Loucy (cell line): ENCODE measurements around the gene PDE5A.

Experiments
- H2AFZ ChIP-seq: fragments of 200-600 bp; sonication (generic); 2 replicates; pipeline ENCODE4 v1.6.0; 2016; ENCODE audit warnings: antibody characterized with exemption, mild to moderate bottlenecking, low read length, moderate library complexity
- H3F3A ChIP-seq: fragments of 200-600 bp; 2 replicates; pipeline ENCODE4 v1.6.0; 2016; ENCODE audit warnings: antibody characterized with exemption, low read depth, mild to moderate bottlenecking
- H3K27me3 ChIP-seq: fragments of 200-600 bp; sonication (generic); 2 replicates; pipeline ENCODE4 v1.6.1; 2014; ENCODE audit warnings: low read length, mild to moderate bottlenecking; ENCODE audit not compliant: insufficient read depth, poor library complexity, severe bottlenecking
- H3K36me3 ChIP-seq: fragments of 200-600 bp; sonication (generic); 2 replicates; pipeline ENCODE4 v1.6.1; 2016; ENCODE audit warnings: low read length; ENCODE audit not compliant: insufficient read depth
- H3K4me1 ChIP-seq: fragments of 200-600 bp; sonication (generic); 2 replicates; pipeline ENCODE4 v1.5.1; 2014; ENCODE audit warnings: low read length, mild to moderate bottlenecking; ENCODE audit not compliant: insufficient read depth, poor library complexity, severe bottlenecking
- H3K4me2 ChIP-seq: fragments of 200-600 bp; sonication (generic); 2 replicates; pipeline ENCODE4 v1.6.0; 2014; ENCODE audit warnings: antibody characterized with exemption, low read length, low read depth, mild to moderate bottlenecking; ENCODE audit not compliant: poor library complexity, severe bottlenecking
- H3K4me3 ChIP-seq: fragments of 200-600 bp; sonication (generic); 2 replicates; pipeline ENCODE4 v1.5.1; 2014; ENCODE audit warnings: low read length, mild to moderate bottlenecking, mixed read lengths; ENCODE audit not compliant: poor library complexity, severe bottlenecking
- H3K79me2 ChIP-seq: fragments of 200-600 bp; sonication (generic); 2 replicates; pipeline ENCODE4 v1.6.1; 2014; ENCODE audit warnings: low read length; ENCODE audit not compliant: insufficient read depth
- H3K9ac ChIP-seq: fragments of 200-600 bp; sonication (generic); 2 replicates; pipeline ENCODE4 v1.6.0; 2014; ENCODE audit warnings: mild to moderate bottlenecking, low read depth, low read length, moderate library complexity; ENCODE audit not compliant: poor library complexity, severe bottlenecking
- H3K9me2 ChIP-seq: fragments of 200-600 bp; sonication (generic); replicated peaks from 2 replicates; pipeline ENCODE4 v1.6.1; 2016; ENCODE audit warnings: low read depth, low read length, mixed read lengths
- H3K9me3 ChIP-seq: fragments of 200-600 bp; sonication (generic); 2 replicates; pipeline ENCODE4 v1.6.1; 2014; ENCODE audit warnings: mild to moderate bottlenecking, antibody characterized with exemption, low read length, low read depth; ENCODE audit not compliant: insufficient read depth
- H4K20me1 ChIP-seq: fragments of 200-600 bp; sonication (generic); 2 replicates; pipeline ENCODE4 v1.6.0; 2014; ENCODE audit warnings: antibody characterized with exemption, low read length, mild to moderate bottlenecking; ENCODE audit not compliant: insufficient read depth, poor library complexity, severe bottlenecking
- EZH2phosphoT487 ChIP-seq: fragments of 200-600 bp; IDR thresholded peaks from 2 replicates; pipeline ENCODE4 v1.6.1; 2018; ENCODE audit warnings: antibody characterized with exemption, mild to moderate bottlenecking, moderate library complexity, borderline replicate concordance
- TF ChIP-seq, protein P1 (sequence below): fragments of 200-600 bp; sonication (generic); conservative IDR thresholded peaks from 2 replicates; pipeline ENCODE4 v1.5.1; 2014; ENCODE audit warnings: mild to moderate bottlenecking, antibody characterized with exemption, low read length

The PDE5A gene

DNA sequence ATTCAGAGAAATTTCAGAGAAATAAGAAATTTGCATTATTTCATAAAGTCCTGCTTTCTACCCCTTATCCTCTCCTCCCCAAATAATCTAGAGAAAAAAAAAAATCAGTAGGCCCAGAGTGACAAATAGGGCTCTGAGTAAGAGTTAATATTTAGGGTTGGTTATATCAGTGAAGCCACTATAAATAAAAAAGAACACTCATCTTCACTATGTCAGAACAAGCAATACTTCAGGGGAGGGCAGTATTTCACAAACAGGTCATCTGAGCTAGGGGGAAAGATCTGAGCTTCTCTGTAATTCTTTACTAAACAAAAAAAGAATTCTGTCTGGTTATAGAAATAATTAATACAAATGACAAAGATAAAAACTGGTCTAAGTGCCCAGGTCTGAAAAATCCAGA, 39.4 kb downstream of the PDE5A start:
- no peaks in the 10 kb centered on the region for H3F3A ChIP-seq
- H3K4me2 ChIP-seq, result no peak overlapping the region
- no peak overlapping the region for H2AFZ ChIP-seq
- H3K9me3 ChIP-seq, result no peaks in the 10 kb centered on the region
- H3K27me3 ChIP-seq, result no peaks in the 10 kb centered on the region
- H3K36me3 ChIP-seq, result no peaks in the 10 kb centered on the region
- no peaks in the 10 kb centered on the region for H3K79me2 ChIP-seq
- H4K20me1 ChIP-seq, result no peaks in the 10 kb centered on the region
- H3K9ac ChIP-seq, result no peak overlapping the region
- no peak for TF ChIP-seq EZH2phosphoT487
- TF ChIP-seq, protein P1, sequence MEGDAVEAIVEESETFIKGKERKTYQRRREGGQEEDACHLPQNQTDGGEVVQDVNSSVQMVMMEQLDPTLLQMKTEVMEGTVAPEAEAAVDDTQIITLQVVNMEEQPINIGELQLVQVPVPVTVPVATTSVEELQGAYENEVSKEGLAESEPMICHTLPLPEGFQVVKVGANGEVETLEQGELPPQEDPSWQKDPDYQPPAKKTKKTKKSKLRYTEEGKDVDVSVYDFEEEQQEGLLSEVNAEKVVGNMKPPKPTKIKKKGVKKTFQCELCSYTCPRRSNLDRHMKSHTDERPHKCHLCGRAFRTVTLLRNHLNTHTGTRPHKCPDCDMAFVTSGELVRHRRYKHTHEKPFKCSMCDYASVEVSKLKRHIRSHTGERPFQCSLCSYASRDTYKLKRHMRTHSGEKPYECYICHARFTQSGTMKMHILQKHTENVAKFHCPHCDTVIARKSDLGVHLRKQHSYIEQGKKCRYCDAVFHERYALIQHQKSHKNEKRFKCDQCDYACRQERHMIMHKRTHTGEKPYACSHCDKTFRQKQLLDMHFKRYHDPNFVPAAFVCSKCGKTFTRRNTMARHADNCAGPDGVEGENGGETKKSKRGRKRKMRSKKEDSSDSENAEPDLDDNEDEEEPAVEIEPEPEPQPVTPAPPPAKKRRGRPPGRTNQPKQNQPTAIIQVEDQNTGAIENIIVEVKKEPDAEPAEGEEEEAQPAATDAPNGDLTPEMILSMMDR, result no peak
- no peaks in the 10 kb centered on the region for H3K9me2 ChIP-seq
- H3K4me3 ChIP-seq, result no peak overlapping the region
- no peaks in the 10 kb centered on the region for H3K4me1 ChIP-seq

DNA sequence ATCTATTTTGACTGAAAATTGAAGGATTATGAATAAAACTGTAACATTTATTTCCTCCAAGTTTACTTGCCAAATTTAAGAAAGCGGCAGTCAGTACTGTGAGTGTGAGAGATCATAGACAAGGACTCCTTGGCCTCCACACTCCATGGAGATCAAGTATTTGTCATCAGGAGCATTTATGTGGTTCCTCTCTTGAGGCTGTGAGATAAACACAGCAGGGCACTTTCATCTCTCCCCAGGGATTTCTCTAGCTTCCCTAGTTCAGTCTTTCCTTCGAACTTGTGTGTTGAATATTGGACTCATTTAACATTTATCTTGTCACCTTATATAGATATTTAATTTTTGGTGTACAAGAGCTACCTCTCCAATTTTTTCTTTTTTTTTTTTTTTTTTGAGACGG, 40.8 kb downstream of the PDE5A start:
- no peak overlapping the region for H3K4me2 ChIP-seq
- H3K27me3 ChIP-seq, result no peaks in the 10 kb centered on the region
- no peaks in the 10 kb centered on the region for H3K9me3 ChIP-seq
- H4K20me1 ChIP-seq, result no peaks in the 10 kb centered on the region
- H3K36me3 ChIP-seq, result no peaks in the 10 kb centered on the region
- no peaks in the 10 kb centered on the region for H3F3A ChIP-seq
- no peaks in the 10 kb centered on the region for H3K9me2 ChIP-seq
- H3K79me2 ChIP-seq, result no peaks in the 10 kb centered on the region
- H3K9ac ChIP-seq, result no peak overlapping the region
- no peaks in the 10 kb centered on the region for H3K4me1 ChIP-seq
- TF ChIP-seq, protein P1, result no peak
- TF ChIP-seq EZH2phosphoT487, result no peak
- H3K4me3 ChIP-seq, result no peak overlapping the region
- no peak overlapping the region for H2AFZ ChIP-seq

DNA sequence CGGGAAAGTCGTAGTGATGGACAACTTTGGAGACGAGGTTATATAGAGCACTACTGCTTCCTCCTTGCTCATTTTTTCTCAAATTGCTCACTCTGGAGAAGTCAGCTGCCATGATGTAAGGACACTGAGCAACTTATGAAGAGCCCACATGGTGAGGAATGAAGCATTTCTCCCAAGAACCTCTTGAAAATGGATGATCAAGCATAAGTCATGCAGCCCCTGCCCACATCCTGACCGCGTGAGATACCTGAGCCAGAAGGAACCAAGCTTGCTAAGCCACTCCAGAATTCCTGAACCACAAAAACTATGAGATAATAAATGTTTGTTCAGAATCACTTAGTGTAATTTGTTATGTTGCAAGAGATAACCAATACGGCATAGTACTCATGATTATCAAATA, 42.8 kb downstream of the PDE5A start:
- Histone ChIP-seq H3K9me2 (no peaks in the 10 kb centered on the region), H3K4me1 (no peaks in the 10 kb centered on the region), H3K27me3 (no peaks in the 10 kb centered on the region), H3K4me2 (no peak overlapping the region), H3K79me2 (no peaks in the 10 kb centered on the region), H3K9me3 (no peaks in the 10 kb centered on the region), H3F3A (no peaks in the 10 kb centered on the region), H3K36me3 (no peaks in the 10 kb centered on the region), H2AFZ (no peak overlapping the region), H4K20me1 (no peaks in the 10 kb centered on the region), H3K4me3 (no peak overlapping the region), H3K9ac (no peak overlapping the region)
- TF ChIP-seq, protein P1, result no peak
- TF ChIP-seq EZH2phosphoT487, result no peak
